ENCODE measurements around the gene PLEKHG3.
A peak's percentile ranks its signal among the peaks of the same experiment; 100 is the strongest.
"Not testable (repeated sequence)": the region's sequence is repeated elsewhere in the genome, so short reads cannot be mapped to it uniquely, and the experiment has no call there.

PLEKHG3 gene

GRCh38 chr14:64685371-64686281, 18.6 kb upstream of the PLEKHG3 start:
- TF ChIP-seq Cebpa-rat (IDR thresholded peaks at IDR 0.05) = no peak
- H3K27me3 ChIP-seq = no peaks in the 10 kb centered on the region
- peaks cover 18% of the 10 kb centered on the region for H3K4me1 ChIP-seq
- H3K4me3 ChIP-seq = no peak overlapping the region
- H3K27ac ChIP-seq = no peak overlapping the region
- H3K4me2 ChIP-seq = no peak overlapping the region
- H3K36me3 ChIP-seq = no peaks in the 10 kb centered on the region
- 0 out of 2 replicates have a peak overlapping the region, but pooled peaks have one; percentile 23 for H3K9ac ChIP-seq
- H4K20me1 ChIP-seq = no peaks in the 10 kb centered on the region
- H3K9me3 ChIP-seq = no peaks in the 10 kb centered on the region

- no peaks in the 10 kb centered on the region for H4K20me1 ChIP-seq
- no peak overlapping the region for H3K4me2 ChIP-seq
- no peak overlapping the region for H3K9ac ChIP-seq
- no peak overlapping the region for H3K4me3 ChIP-seq
- H3K9me3 ChIP-seq = no peaks in the 10 kb centered on the region
- H3K27me3 ChIP-seq = no peaks in the 10 kb centered on the region
- H3K36me3 ChIP-seq = no peaks in the 10 kb centered on the region
- H3K4me1 ChIP-seq = peaks cover 18% of the 10 kb centered on the region
- TF ChIP-seq Cebpa-rat (IDR thresholded peaks at IDR 0.05) = no peak
- no peak overlapping the region for H3K27ac ChIP-seq
These were observed 18.0 kb upstream of the PLEKHG3 start for GRCh38 chr14:64686282-64686615.

- Histone ChIP-seq H3K27me3 (no peaks in the 10 kb centered on the region), H3K4me3 (no peak overlapping the region), H3K9ac (no peak overlapping the region), H3K4me2 (no peak overlapping the region), H3K36me3 (no peaks in the 10 kb centered on the region), H4K20me1 (no peaks in the 10 kb centered on the region), H3K9me3 (no peaks in the 10 kb centered on the region), H3K27ac (no peak overlapping the region), H3K4me1 (peaks cover 8% of the 10 kb centered on the region)
- TF ChIP-seq Cebpa-rat (IDR thresholded peaks at IDR 0.05) = no peak
These were observed 16.2 kb upstream of the PLEKHG3 start for GRCh38 chr14:64688031-64688430.

GRCh38 chr14:64688811-64689281, 15.4 kb upstream of the PLEKHG3 start:
- no peak overlapping the region for H3K4me2 ChIP-seq
- no peak for TF ChIP-seq Cebpa-rat (IDR thresholded peaks at IDR 0.05)

GRCh38 chr14:64689289-64689688, 14.9 kb upstream of the PLEKHG3 start:
- H3K27me3 ChIP-seq = no peaks in the 10 kb centered on the region
- H3K9ac ChIP-seq = no peak overlapping the region
- no peak overlapping the region for H3K27ac ChIP-seq
- H4K20me1 ChIP-seq = no peaks in the 10 kb centered on the region
- no peaks in the 10 kb centered on the region for H3K36me3 ChIP-seq
- peaks cover 17% of the 10 kb centered on the region for H3K4me1 ChIP-seq
- no peak overlapping the region for H3K4me3 ChIP-seq
- no peak overlapping the region for H3K4me2 ChIP-seq
- no peak for TF ChIP-seq Cebpa-rat (IDR thresholded peaks at IDR 0.05)
- H3K9me3 ChIP-seq = no peaks in the 10 kb centered on the region

More at GRCh38 chr14:64688811-64689281, 15.4 kb upstream of the PLEKHG3 start:
- no peak overlapping the region for H3K27ac ChIP-seq
- no peaks in the 10 kb centered on the region for H3K36me3 ChIP-seq
- H3K27me3 ChIP-seq = no peaks in the 10 kb centered on the region
- no peak overlapping the region for H3K9ac ChIP-seq
- H3K4me1 ChIP-seq = peaks cover 12% of the 10 kb centered on the region
- H3K9me3 ChIP-seq = no peaks in the 10 kb centered on the region
- H3K4me3 ChIP-seq = no peak overlapping the region
- H4K20me1 ChIP-seq = no peaks in the 10 kb centered on the region

GRCh38 chr14:64690607-64691006, 13.6 kb upstream of the PLEKHG3 start:
- not testable (repeated sequence) for H3K27me3 ChIP-seq, H3K36me3 ChIP-seq, H3K9ac ChIP-seq, H3K4me3 ChIP-seq, H3K27ac ChIP-seq, H3K4me2 ChIP-seq, H4K20me1 ChIP-seq, H3K9me3 ChIP-seq
- peaks cover 24% of the 10 kb centered on the region for H3K4me1 ChIP-seq

GRCh38 chr14:64691376-64691775, 12.8 kb upstream of the PLEKHG3 start:
- Histone ChIP-seq H3K36me3 (no peaks in the 10 kb centered on the region), H3K4me2 (no peak overlapping the region), H3K4me1 (peaks cover 24% of the 10 kb centered on the region), H3K9ac (no peak overlapping the region), H4K20me1 (no peaks in the 10 kb centered on the region), H3K9me3 (no peaks in the 10 kb centered on the region), H3K4me3 (no peak overlapping the region), H3K27me3 (no peaks in the 10 kb centered on the region), H3K27ac (no peak overlapping the region)
- TF ChIP-seq Cebpa-rat (IDR thresholded peaks at IDR 0.05) = no peak

- Histone ChIP-seq H3K27ac (no peak overlapping the region), H3K27me3 (no peaks in the 10 kb centered on the region), H3K9me3 (no peaks in the 10 kb centered on the region), H3K4me2 (peak overlapping the region; percentile 69; the same call in 1 of the 2 replicates), H3K9ac (no peak overlapping the region), H3K36me3 (no peaks in the 10 kb centered on the region), H3K4me1 (peaks cover 24% of the 10 kb centered on the region), H3K4me3 (no peak overlapping the region), H4K20me1 (no peaks in the 10 kb centered on the region)
- no peak for TF ChIP-seq Cebpa-rat (IDR thresholded peaks at IDR 0.05)
These were observed 11.8 kb upstream of the PLEKHG3 start for GRCh38 chr14:64692189-64692985.

- Histone ChIP-seq H3K9ac (no peak overlapping the region), H3K27ac (no peak overlapping the region), H3K4me3 (no peak overlapping the region), H3K4me2 (peak overlapping the region; percentile 69), H3K4me1 (peaks cover 24% of the 10 kb centered on the region), H3K27me3 (no peaks in the 10 kb centered on the region), H4K20me1 (no peaks in the 10 kb centered on the region), H3K36me3 (no peaks in the 10 kb centered on the region), H3K9me3 (no peaks in the 10 kb centered on the region)
- TF ChIP-seq Cebpa-rat (IDR thresholded peaks at IDR 0.05) = no peak
These were observed 11.0 kb upstream of the PLEKHG3 start for GRCh38 chr14:64692986-64693809.
